Vagina (tissue), 2 donors: Measurements from ENCODE around the gene VPS9D1.

ENCODE experiments used
- CTCF ChIP-seq, 3 experiments: fragments of 450-650 bp in 2 of 3; fragments of 200-600 bp in 1 of 3; sonication (generic) in 1 of 3; IDR thresholded peaks; one replicate each; pipeline ENCODE4 v1.5.1; 2017 to 2019; ENCODE audit warnings: antibody characterized with exemption in 3 of 3, mild to moderate bottlenecking in 2 of 3, moderate library complexity in 2 of 3
- POLR2A ChIP-seq, 2 donors: fragments of 450-650 bp; IDR thresholded peaks; one replicate each; pipeline ENCODE4 v1.6.1; 2017; ENCODE audit warnings: antibody characterized with exemption in 2 of 2, mild to moderate bottlenecking in 2 of 2, moderate library complexity in 2 of 2

GRCh38 chr16:89695086-89695874 lies 25.4 kb downstream of the VPS9D1 start:
- no peak for TF ChIP-seq CTCF (IDR thresholded peaks at IDR 0.05)
- no peak for TF ChIP-seq POLR2A (IDR thresholded peaks at IDR 0.05)
